ENCODE measurements around the gene IL4I1.
A peak's percentile ranks its signal among the peaks of the same experiment; 100 is the strongest.

Gene IL4I1

DNA sequence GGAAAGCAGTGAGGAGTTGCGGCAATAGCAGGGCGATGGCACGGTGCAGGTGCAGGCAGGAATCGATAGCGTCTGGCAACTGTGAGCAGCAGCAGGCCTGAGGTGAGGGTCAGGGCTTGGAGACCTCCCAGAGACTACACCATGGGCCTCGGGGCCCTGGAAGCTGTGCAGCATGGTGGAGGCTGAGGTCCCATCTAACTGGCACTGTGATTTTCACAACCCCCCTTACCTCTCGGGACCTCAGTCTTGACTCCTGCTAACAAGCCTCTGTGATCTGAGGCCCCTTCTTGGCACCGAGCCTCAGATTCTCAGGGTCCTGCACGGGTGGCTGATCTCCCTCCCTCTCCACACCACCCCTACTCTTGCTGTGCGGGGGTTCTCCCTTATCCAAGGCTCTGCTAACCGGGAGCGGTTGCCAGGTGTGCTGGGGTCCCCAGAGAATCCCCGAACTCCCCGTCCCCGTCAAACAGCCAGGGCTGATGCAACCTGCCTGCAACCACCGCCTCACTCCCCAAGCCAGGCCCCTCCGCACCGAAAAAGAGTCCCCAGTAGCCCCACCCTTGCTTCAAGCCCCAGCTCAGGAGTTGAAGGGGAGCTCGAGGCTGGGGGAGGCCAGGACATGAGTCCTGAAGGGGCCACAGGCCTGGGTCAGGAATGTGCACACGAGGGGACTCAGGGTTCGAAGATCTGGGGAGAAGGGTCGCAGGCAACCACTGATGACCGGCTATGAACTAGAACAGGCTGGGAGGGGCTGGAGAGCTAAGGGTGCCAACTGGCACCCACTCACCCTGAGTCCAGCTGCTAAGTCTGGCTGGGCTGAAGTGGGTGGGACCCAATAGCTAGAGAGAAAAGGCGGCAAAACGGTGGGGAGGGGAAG lies 27.6 kb upstream of the IL4I1 start:
- DNase-seq (ENCODE audit: low spot score): no peak

DNA sequence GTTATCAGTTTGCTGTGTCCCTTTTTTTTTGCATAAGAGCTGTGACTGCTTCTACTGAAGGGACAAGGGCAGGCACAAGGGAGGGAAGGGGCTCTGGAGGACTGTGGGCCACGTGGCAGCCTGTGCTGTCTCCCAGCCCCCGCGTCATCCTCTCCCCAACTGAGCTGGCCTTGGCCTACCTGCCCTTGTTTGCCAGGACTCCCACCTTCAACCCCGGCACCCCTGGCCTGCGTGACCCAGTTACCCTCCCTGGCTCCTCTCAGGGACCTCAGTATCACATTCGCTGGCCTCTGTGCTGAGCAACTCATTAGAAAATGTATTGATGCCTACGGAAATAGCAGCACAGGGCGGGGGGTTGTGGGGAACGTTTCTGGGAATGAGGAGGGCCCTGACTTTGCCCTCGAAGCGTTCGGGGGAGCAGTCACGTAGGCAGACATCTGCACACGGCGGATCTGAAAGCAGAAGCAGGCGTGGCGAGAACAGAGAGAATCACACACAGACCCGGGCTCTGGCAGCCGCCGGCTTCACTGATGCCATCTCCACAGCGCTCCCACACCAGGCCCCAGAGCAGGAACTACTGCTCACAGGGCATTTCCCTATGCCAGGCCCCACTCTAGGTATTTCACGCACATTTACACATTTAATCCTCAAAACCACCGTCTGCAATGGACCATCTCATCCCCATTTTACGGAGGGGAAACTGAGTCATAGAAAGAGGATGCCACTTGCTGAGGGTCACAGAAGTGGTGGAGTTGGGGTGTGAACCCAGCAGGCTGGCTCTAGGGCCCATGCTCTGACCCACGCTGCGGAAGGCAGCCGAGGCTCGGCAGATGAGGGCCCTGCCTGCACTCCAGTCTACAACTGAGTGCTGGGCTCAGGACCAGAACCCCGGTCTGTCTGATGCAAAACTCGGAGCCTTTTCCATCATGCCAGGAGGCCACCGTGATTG lies 26.6 kb upstream of the IL4I1 start:
- no peak for DNase-seq (ENCODE audit: low spot score)

DNA sequence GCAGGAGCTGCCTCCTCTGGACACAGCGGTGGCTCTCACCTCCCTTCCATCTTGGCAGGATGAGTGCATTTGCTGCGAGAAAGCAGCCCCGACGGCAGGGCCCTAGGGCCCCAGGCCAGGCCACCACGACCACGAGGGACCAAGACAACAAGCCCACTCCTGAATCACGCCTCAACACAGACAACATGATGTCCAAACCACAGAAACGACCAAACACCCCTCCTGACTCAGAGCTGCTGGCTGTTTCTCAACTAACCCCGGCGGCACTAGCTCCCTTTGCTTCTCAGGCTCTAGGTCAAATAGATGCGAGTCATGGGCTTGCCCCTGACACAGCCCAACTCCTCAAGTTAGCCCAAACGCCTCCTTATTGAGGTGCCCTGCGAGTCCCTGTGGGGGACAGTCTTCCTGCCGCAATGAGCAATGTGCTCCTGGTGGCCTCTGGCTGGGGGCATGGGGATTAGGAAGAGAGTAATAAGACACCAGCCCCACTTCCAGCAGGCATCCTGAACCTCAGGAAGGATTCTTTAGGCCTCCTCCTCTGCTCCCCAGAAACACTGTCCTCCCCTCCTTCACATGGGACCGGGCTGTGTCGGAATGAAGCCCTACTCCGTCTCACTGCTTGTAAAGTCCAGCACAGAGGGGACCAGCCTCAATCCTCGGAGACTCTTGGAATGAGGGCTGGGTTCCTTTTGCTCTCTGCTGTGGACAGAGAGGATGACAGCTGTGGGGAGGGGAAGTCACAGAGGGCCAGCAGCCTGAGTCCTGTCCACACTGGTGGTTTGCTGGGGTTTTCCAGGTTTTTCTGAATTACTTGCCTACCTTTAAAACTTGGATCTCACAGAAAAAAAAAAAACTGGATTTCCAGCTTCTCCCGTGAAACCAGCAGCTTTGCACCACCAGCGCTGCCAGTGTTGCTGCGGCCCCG lies 25.4 kb upstream of the IL4I1 start:
- DNase-seq (ENCODE audit: low spot score): no peak

DNA sequence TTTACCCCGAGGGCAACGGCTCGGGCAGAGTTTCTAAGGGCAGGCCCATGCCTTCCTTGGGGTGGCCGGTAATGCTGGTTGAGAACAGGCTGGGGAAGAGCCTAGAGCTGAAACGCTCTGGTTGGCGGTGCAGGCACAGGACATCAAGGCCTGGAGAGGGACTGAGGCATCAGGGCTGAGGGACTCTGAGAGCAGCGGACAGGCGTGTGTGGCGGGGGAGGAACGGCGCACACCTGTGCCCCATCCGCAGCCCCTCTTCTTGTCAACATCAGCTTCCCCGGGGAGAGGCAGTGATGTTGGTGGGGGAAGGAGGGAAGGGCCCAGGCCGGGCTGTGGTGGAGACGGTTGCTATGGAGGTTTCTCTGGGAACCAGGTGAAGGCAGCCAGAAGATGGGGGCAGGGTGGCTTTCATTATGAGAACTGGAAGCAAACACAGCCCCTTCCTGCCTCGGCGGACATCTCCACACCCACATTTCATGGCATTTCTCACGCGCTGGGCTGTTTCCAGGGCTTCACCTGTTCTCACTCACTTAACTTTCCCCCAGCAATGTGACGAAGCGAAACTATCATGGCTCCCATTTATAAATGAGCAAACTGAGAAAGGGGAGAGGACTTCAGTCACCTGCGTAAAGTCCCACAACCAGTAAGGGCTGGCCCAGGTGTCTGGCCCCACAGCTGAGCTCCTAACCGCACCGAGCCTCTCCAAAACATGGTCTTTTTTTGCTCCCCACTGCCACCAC lies 24.1 kb upstream of the IL4I1 start:
- no peak for DNase-seq (ENCODE audit: low spot score)

DNA sequence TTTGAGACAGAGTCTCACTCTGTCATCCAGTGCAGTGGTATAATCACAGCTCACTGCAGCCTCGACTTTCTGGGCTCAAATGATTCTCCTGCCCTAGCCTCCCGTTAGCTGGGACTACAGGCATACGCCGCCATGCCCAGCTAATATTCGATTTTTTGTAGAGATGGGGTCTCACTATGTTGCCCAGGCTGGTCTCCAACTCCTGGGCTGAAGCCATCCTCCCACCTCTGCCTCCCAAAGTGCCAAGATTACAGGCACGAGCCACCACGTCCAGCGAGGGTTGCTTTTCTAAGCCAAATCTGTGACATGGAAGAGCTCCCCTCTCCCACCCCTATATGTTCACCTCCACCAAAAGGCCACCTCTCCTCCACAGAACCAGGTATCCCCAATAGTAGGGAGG lies 21.4 kb upstream of the IL4I1 start:
- DNase-seq (ENCODE audit: low spot score): no peak

DNA sequence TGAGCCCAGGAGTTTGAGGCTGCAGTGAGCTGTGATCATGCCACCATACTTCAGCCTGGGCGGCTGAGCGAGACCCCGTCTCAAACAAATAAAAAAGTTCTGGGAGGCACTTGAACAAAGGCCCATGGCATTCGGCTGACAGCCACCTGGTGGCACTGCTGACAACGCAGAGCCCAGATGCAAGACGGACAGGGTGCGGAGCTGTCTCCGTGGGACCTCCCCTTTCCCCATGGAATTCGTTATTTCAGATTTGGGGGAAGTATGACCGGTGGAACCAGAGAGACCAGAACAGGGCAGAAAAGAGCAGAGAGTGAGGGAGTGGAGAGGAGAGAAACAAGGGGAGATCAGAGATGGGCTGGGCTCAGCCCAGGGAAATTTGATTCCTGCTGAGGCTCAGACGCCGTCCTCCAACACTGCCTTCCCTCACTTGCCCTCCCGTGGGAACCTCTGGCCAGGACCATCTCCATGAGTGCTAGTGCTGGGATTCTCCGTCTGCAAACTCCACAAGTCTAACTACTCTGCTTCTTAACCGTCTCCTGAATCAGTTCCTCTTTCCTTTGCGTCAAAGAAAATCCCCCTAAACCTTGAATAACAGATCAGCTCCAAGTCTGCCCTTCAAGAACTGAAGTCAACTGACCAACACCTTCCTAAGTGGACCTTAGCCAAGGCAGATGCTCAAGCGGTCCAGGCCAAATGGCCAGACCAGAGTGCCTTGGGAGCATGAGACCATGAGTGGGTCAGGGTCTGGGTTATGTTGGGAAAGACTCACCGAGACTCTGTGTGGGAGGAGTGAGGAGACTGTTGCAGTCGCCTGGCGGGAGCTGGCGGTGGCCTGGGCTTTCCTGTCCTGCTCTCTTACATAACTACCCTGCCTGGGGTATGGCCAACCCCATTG lies 20.4 kb upstream of the IL4I1 start:
- DNase-seq (ENCODE audit: low spot score): peak; percentile 27

DNA sequence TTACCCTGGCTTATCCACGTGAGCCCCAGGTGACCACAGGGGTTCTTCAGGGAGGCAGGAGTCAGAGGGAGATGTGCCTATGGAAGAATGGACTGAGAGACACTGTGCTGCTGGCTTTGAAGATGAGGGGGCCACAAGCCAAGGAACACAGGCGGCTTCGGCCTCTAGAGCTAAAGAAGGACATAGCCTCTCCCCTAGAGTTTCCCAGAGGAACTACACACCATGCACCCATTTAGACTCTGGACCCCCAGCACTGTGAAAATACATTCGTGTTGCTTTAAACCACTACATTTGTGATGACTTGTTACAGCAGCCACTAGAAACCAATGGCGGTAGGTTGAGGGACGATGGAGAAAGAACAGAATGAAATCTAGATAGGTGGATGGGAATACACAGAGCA lies 18.6 kb upstream of the IL4I1 start:
- DNase-seq (ENCODE audit: low spot score): no peak

DNA sequence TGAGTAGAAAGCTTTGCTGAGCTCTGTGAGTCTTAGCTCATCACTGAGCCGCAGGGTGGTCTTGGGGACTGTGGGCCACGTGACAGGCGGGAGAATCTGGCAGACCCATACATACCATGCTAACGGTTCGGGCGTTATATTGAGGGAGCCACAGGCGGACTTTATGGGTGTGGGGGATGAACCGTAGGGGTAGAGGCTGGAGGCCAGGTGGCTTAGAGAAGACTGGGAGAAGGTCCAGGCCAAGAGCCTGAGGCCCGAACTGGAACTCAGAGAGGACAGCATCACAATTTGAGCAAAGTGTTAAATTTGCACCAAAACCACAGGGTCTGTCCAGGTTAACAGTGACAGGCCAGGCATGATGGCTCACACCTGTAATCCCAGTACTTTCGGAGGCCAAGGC lies 17.0 kb upstream of the IL4I1 start:
- DNase-seq (ENCODE audit: low spot score): no peak

DNA sequence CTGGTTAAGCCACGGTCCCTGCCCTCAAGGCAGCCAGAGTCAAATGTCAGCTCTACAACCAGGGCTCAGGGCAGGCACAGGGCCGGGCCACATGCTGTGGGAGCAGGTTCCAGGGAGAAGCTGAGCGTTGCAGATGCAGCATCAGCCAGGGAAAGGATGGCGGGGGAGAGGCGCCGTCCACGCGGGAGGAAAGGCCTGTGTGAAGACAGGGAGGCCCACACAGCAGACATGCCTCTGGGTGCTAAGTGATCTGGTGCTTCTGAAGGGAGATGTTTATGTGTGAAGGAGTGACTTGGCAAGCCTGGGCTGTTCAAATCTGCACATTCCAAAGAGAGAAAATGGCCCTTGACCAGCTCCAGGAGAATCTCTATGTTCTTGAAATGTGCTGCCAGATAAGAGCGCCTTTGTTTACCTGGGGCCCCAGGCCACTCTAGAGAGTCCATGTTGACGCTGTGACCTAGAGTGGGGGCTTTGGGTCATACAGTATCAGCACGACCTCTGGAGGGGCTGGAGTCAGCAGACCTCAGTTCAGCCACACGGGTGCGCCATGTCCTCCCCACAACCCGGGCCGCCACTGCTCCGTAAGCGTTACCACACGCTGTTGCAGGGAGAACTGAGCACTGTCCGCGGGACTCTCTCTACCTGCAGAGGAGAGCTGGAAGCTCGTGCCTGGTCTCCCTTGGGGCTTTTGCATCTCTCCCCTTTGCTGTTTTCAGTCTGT lies 16.4 kb upstream of the IL4I1 start:
- no peak for DNase-seq (ENCODE audit: low spot score)

DNA sequence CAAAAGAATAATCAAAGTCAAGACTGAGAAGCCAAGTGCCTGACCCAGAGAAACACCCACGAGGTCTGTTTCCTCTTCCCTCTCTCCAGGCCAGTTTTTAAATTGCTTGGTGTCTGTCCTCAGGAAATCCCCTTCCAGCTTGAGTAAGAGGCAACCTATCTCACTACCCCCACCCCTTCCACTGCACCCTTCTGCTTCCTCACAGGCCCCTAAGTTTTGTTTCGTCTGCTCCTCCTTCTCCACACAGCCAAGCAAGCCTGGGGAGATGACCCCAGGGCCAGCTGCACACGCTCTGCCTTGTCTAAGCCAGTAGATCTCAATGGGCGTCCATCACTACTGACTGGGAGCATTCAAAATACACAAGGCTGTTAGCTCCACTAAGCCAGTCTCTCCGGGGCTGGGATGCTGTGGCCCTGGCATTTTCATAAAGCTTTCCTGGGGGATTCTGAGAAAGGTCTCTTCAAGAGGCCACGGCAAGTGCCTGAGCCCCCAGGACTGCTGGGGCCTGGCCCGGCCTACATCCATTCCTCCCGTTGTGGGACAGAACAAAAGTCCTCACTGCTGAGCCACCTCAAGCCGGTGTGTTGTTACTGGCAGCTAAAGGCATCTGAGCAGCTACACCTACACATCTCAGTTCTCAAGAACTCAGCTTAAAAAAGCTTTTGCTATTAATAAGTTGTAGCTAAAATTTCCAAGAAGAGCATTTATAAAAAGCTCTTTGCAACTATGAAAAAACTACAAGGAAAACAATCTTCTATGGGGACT lies 14.9 kb upstream of the IL4I1 start:
- peak; percentile 62 for DNase-seq (ENCODE audit: low spot score)

DNA sequence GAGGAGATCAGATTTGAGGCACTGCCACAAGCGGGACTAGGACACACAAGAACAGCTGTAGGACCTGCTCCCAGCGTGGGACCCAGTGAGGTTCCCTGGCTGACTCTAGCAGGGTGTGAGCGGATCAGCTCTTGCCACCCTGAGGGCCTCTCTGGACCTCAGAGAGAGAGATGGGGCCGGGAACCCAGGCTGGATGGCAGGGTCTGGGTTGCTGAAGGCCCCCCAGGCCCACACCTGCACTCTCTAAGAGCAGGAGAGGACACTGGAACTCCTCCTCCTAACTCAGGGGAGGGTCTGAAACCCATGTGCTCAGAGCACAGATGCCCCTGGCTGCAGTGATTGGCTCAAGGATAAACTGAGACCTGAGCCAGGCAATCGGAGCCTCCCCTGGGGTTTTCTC lies 13.5 kb upstream of the IL4I1 start:
- no peak for DNase-seq (ENCODE audit: low spot score)

DNA sequence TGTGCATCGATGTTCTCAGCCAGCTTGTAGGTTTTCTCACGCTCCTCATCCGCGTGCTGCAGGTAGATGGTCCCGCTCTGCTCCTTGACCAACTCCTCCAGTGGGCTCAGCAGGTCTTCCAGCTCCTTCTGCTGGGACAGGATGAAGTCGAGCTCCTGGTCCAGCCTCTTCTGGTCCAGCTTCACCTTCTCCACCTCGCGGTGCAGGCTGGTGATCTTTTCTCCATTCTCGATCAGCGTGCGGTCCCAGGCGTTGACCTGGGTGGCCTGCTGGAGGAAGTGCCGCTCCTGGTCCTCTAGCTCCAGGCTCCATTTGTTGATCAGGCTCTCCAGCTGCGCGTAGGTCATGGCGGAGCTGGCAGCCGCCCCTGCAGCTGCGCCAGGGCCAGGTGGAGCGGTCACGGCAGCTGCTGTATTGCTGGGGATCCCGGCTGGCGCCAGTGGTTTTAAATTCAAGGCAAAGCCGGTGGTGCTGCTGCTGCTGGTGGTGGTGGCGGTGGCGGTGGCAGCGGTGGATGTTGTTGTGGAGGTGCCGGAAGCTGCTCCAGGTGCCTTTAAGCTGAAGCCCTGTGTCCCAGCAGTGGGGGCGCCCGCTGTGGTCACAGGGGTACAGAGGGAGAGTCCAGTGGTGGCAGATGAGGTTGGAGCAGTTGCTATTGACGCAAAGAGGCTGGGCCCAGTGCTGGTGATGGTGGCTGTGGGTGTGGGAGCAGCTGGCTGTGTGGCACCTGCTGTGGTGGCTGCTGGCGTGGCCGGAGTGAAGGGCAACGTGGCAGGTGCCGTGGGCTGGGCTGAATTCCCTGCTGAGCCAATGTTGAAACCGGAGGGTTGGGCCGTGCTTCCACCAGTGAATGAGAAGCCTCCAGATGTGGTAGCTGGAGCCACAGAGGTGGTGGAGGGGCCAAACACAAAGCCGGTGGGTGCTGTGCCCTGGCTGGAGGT lies 12.1 kb upstream of the IL4I1 start:
- no peak for DNase-seq (ENCODE audit: low spot score)

DNA sequence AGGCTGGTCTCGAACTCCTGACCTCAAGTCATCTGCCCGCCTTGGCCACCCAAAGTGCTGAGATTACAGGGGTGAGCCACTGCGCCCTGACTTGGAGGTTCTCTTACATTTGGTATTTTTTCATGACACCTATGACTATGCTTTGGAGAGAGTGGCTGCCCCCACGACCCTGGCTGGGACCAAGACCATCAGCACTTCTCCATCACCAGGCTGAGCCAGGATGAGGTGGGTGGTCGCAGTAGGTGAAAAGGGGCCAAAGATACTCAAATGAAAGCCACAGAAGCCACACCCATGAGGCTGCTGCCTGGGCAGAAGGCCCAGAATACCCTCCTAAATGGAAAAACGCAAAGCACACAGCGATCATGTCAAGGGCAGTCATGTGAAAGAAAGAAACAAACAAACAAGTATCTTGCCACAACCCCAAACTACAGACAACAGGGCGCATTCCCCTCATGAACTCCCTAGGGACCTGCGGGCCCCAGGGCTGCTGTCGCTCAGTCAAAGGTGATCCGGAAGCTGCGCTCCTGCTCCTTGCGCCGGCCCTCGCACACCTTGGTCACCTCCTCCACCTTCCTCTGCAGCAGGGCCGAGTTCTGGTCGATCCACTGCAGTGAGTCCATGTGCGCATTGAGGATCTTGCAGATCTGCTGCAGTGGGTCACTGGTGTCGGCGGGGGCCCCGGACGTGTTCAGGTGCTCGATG lies 11.2 kb upstream of the IL4I1 start:
- no peak for DNase-seq (ENCODE audit: low spot score)

DNA sequence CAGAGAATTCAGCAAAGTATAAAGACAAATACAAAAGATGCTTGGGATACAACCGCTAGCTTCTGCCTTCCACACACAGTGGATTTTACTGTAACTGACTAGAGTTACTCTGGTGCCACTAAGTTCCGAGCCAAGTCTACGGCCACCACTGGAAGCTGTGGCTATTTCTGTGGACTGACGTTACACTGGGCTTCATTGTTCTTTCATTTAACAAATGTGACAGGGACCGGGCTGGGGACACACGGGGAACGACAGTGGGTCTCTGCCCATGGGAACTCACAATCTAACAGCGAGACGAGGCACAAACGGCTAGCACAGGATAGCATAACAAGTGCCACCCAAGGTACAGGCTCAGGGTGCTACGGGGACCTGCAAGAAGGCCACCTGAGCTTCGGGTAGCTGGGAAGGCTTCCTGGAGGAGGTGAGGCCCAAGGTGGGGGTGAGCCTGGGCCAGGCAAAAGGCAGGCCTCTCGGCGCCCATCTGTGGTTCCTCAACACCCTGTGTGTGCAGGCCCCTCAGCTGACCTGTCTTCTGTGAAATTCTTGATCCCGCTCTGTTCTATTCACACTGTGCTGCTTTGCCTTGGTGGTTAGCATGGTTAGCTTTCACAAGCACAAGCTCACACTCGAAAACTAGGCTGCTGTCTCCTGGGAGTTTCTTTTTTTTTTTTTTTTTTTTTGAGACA lies 10.3 kb upstream of the IL4I1 start:
- peak; percentile 80 for DNase-seq (ENCODE audit: low spot score)

DNA sequence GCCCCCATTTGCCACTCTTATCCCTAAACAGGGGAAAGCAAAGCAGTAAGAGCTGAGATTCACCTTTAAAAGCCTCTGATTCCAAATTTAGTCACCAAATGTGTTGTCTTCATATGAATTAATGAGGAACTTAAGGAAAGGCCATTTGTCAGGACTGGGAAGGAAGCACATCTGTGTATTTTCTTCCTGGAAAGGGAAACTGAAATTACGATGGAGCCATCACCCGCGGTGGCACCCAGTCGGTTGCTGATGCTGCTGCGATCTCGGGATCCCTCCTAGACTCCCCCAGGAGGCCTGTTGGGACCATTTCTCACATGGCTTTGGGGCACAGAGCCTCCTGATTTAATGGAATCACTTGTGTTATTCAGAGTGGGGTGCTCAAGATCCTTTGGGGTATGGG lies 7.4 kb upstream of the IL4I1 start:
- no peak for DNase-seq (ENCODE audit: low spot score)

DNA sequence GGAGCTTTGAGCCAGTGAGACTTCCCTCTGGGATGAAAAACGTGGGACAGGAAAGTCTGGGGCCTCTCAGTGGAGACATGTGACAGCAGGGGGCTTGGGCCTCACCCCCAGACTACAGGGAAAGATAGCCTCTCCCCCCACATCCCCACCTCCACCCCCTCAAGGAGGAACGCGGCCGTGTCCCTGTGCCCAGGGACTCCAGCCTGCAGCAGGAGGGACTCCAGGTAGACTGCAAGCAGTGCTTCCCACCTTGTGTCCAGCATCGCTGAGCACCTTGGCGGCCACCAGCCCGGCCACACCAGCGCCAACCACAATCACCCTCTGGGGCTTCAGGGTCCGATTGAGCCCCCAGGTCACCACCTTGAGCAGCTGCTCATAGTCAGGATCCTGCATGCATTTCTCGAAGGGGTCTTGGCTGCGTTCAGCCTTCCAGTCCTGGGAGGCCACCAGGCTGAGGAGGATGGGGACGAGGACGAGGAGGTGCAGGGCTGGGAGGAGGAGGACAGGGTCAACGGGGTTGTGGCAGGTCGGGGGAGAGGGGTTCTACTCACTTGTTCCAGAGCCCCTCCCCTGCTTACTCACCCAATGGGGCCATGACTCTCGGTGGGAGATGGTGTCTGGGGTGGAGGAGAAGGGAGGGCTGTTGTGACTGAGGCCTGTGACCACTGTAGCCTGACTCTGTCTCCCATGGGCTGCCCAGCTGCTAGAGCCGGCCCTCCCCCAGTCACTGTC lies 955 bp downstream of the IL4I1 start:
- no peak for DNase-seq (ENCODE audit: low spot score)

All from globus pallidus (tissue), 1 donor.